Loucy (cell line): ENCODE data around the gene LHFPL3.

Source experiments
- H2AFZ ChIP-seq: fragments of 200-600 bp; sonication (generic); 2 replicates; pipeline ENCODE4 v1.6.0; 2016; ENCODE audit warnings: antibody characterized with exemption, mild to moderate bottlenecking, low read length, moderate library complexity
- H3F3A ChIP-seq: fragments of 200-600 bp; 2 replicates; pipeline ENCODE4 v1.6.0; 2016; ENCODE audit warnings: antibody characterized with exemption, low read depth, mild to moderate bottlenecking
- H3K27me3 ChIP-seq: fragments of 200-600 bp; sonication (generic); 2 replicates; pipeline ENCODE4 v1.6.1; 2014; ENCODE audit warnings: low read length, mild to moderate bottlenecking; ENCODE audit not compliant: insufficient read depth, poor library complexity, severe bottlenecking
- H3K36me3 ChIP-seq: fragments of 200-600 bp; sonication (generic); 2 replicates; pipeline ENCODE4 v1.6.1; 2016; ENCODE audit warnings: low read length; ENCODE audit not compliant: insufficient read depth
- H3K4me1 ChIP-seq: fragments of 200-600 bp; sonication (generic); 2 replicates; pipeline ENCODE4 v1.5.1; 2014; ENCODE audit warnings: low read length, mild to moderate bottlenecking; ENCODE audit not compliant: insufficient read depth, poor library complexity, severe bottlenecking
- H3K4me2 ChIP-seq: fragments of 200-600 bp; sonication (generic); 2 replicates; pipeline ENCODE4 v1.6.0; 2014; ENCODE audit warnings: antibody characterized with exemption, low read length, low read depth, mild to moderate bottlenecking; ENCODE audit not compliant: poor library complexity, severe bottlenecking
- H3K4me3 ChIP-seq: fragments of 200-600 bp; sonication (generic); 2 replicates; pipeline ENCODE4 v1.5.1; 2014; ENCODE audit warnings: low read length, mild to moderate bottlenecking, mixed read lengths; ENCODE audit not compliant: poor library complexity, severe bottlenecking
- H3K79me2 ChIP-seq: fragments of 200-600 bp; sonication (generic); 2 replicates; pipeline ENCODE4 v1.6.1; 2014; ENCODE audit warnings: low read length; ENCODE audit not compliant: insufficient read depth
- H3K9ac ChIP-seq: fragments of 200-600 bp; sonication (generic); 2 replicates; pipeline ENCODE4 v1.6.0; 2014; ENCODE audit warnings: mild to moderate bottlenecking, low read depth, low read length, moderate library complexity; ENCODE audit not compliant: poor library complexity, severe bottlenecking
- H3K9me2 ChIP-seq: fragments of 200-600 bp; sonication (generic); replicated peaks from 2 replicates; pipeline ENCODE4 v1.6.1; 2016; ENCODE audit warnings: low read depth, low read length, mixed read lengths
- H3K9me3 ChIP-seq: fragments of 200-600 bp; sonication (generic); 2 replicates; pipeline ENCODE4 v1.6.1; 2014; ENCODE audit warnings: mild to moderate bottlenecking, antibody characterized with exemption, low read length, low read depth; ENCODE audit not compliant: insufficient read depth
- H4K20me1 ChIP-seq: fragments of 200-600 bp; sonication (generic); 2 replicates; pipeline ENCODE4 v1.6.0; 2014; ENCODE audit warnings: antibody characterized with exemption, low read length, mild to moderate bottlenecking; ENCODE audit not compliant: insufficient read depth, poor library complexity, severe bottlenecking
- EZH2phosphoT487 ChIP-seq: fragments of 200-600 bp; IDR thresholded peaks from 2 replicates; pipeline ENCODE4 v1.6.1; 2018; ENCODE audit warnings: antibody characterized with exemption, mild to moderate bottlenecking, moderate library complexity, borderline replicate concordance
- TF ChIP-seq, protein P1 (sequence below): fragments of 200-600 bp; sonication (generic); conservative IDR thresholded peaks from 2 replicates; pipeline ENCODE4 v1.5.1; 2014; ENCODE audit warnings: mild to moderate bottlenecking, antibody characterized with exemption, low read length

The LHFPL3 gene

GRCh38 chr7:104943502-104944343 is 615.3 kb downstream of the LHFPL3 start:
- no peak for TF ChIP-seq EZH2phosphoT487
- TF ChIP-seq, protein P1, sequence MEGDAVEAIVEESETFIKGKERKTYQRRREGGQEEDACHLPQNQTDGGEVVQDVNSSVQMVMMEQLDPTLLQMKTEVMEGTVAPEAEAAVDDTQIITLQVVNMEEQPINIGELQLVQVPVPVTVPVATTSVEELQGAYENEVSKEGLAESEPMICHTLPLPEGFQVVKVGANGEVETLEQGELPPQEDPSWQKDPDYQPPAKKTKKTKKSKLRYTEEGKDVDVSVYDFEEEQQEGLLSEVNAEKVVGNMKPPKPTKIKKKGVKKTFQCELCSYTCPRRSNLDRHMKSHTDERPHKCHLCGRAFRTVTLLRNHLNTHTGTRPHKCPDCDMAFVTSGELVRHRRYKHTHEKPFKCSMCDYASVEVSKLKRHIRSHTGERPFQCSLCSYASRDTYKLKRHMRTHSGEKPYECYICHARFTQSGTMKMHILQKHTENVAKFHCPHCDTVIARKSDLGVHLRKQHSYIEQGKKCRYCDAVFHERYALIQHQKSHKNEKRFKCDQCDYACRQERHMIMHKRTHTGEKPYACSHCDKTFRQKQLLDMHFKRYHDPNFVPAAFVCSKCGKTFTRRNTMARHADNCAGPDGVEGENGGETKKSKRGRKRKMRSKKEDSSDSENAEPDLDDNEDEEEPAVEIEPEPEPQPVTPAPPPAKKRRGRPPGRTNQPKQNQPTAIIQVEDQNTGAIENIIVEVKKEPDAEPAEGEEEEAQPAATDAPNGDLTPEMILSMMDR = no peak
- Histone ChIP-seq H3K4me3 (peak overlapping the region; percentile 64), H3K9ac (peak overlapping the region; percentile 58), H4K20me1 (no peaks in the 10 kb centered on the region), H3K9me2 (no peaks in the 10 kb centered on the region), H3K4me2 (peak overlapping the region; percentile 81), H3K27me3 (no peaks in the 10 kb centered on the region), H3K79me2 (0 out of 2 replicates have a peak, but pooled peaks cover 5% of the 10 kb centered on the region), H3F3A (peaks cover 7% of the 10 kb centered on the region; the same call in 1 of the 2 replicates), H3K36me3 (no peaks in the 10 kb centered on the region), H3K4me1 (peaks cover 45% of the 10 kb centered on the region), H2AFZ (peak overlapping the region; percentile 31; the same call in 1 of the 2 replicates), H3K9me3 (no peaks in the 10 kb centered on the region)

DNA sequence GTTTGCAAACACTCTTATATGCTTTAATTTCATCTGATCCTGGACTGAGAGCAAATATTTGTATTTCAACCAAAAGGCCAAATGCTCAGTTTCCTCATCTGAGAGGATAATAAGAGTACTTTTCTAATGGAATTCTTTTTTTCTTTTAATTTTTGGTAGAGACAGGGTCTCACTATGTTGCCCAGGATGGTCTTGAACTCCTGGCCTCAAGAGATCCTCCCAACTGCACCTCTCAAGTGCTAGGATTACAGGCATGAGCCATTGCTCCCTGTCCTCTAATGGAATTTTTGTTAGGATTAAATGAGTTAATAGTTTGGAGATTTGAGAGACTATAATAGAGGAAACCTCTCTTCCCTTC is 617.2 kb downstream of the LHFPL3 start:
- peak overlapping the region; percentile 64 for H3K4me3 ChIP-seq
- H3K4me2 ChIP-seq = peak overlapping the region; percentile 81
- H3K9ac ChIP-seq = peak overlapping the region; percentile 55
- H3K79me2 ChIP-seq = 0 out of 2 replicates have a peak, but pooled peaks cover 5% of the 10 kb centered on the region
- H3K36me3 ChIP-seq = no peaks in the 10 kb centered on the region
- H4K20me1 ChIP-seq = no peaks in the 10 kb centered on the region
- peak overlapping the region; percentile 36; the same call in 1 of the 2 replicates for H2AFZ ChIP-seq
- peaks cover 7% of the 10 kb centered on the region; the same call in 1 of the 2 replicates for H3F3A ChIP-seq
- H3K9me2 ChIP-seq = no peaks in the 10 kb centered on the region
- H3K4me1 ChIP-seq = peaks cover 45% of the 10 kb centered on the region
- no peaks in the 10 kb centered on the region for H3K9me3 ChIP-seq
- TF ChIP-seq, protein P1 = no peak
- TF ChIP-seq EZH2phosphoT487 = no peak
- H3K27me3 ChIP-seq = no peaks in the 10 kb centered on the region

DNA sequence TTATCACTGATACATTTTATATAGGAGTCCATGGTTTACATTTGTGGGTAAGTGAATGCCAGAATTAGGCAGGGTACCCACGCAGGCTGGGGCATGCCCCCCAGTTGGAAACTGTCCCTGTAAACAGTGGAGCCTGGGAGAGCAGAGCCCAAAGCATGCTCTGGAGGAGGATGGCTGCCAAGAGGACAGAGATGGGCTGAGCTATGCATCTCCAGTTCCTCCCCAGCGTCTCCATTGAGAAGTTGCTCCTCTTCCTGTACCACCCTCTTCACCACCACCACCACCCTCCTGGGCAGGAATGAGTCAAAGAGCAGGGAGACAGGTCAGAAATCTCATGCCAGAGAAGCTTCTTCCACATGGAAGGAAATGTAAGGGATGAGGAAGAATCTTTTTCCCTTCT is 617.9 kb downstream of the LHFPL3 start:
- Histone ChIP-seq H3K79me2 (0 out of 2 replicates have a peak, but pooled peaks cover 5% of the 10 kb centered on the region), H3K4me3 (no peak overlapping the region), H3K4me1 (peaks cover 45% of the 10 kb centered on the region), H3F3A (peaks cover 7% of the 10 kb centered on the region; the same call in 1 of the 2 replicates), H3K9ac (no peak overlapping the region), H2AFZ (no peak overlapping the region), H3K9me2 (no peaks in the 10 kb centered on the region), H3K36me3 (no peaks in the 10 kb centered on the region), H3K9me3 (no peaks in the 10 kb centered on the region), H3K4me2 (no peak overlapping the region), H4K20me1 (no peaks in the 10 kb centered on the region), H3K27me3 (no peaks in the 10 kb centered on the region)
- no peak for TF ChIP-seq EZH2phosphoT487
- TF ChIP-seq, protein P1 = no peak
